ENCODE measurements around the gene MC1R. TPM values are rescaled to one million over a fixed set of nuclear protein-coding genes. Genes with fewer than 3 reads are reported as not detected.
A peak's percentile ranks its signal among the peaks of the same experiment; 100 is the strongest.

The MC1R gene
- total and polyA plus RNA-seq, 2 of the 4 experiments (the other 2 are of a cell fraction), result 3.8 to 9.5 TPM

DNA sequence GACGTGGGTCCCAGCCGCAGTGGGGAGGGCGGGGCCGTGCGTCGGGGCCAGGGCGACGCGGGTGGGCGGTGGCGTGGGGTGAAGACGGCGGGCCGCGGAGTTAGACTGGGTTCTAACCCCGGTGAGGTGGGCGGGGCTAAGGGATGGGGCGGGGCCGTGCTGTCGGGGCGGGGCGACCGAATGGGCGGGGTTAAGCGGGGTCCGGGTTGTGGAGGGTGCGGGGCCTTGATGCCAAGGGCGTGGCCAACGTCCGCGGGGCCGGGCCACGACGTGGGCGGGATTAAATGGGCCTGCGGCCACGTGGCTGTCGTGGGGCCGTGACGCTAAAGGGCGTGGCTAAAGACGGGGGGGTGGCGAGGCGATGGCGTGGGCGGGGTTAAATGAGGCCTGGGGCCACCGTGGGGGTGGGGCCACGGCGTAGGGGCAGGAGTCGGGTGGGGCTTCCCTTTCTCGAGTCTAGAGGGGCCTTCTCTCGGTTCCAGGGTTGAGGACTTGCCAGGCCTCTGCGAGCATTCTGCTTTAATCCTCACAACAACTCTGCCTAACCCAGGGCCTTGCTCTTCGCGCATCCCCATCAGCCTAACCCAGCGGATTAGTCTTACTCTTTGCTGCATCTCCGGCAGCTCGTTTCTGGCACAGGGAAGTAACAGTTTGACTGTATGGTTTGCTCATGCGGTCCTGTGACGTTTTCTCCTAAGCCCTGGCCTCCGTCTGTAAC lies 44.5 kb upstream of the MC1R start:
- Histone ChIP-seq H3K9me3 (ENCODE audit: control insufficient read depth, insufficient read depth, low read length) (no peaks in the 10 kb centered on the region), H3K4me1 (ENCODE audit: control insufficient read depth, insufficient read depth, low read length) (peaks cover 9% of the 10 kb centered on the region), H2BK15ac (ENCODE audit: low read depth, low read length) (no peak overlapping the region), H4K5ac (ENCODE audit: low read depth, low read length) (no peak overlapping the region), H3K9ac (ENCODE audit: low read depth, low read length) (peak overlapping the region; percentile 99), H4K20me1 (ENCODE audit: insufficient read depth, low read length) (peaks cover 50% of the 10 kb centered on the region), H3K4me3 (ENCODE audit: insufficient read depth, low read depth, low read length) (peak overlapping the region; percentile 96), H3K9me1 (ENCODE audit: insufficient read depth, low read length) (peaks cover 4% of the 10 kb centered on the region; the same call in 1 of the 2 replicates), H2AFZ (replicated peaks; ENCODE audit: low read length, poor library complexity) (peak overlapping the region; percentile 84), H3K56ac (ENCODE audit: extremely low read depth, insufficient read depth, low read length) (peak overlapping the region; percentile 50), H3K4me2 (ENCODE audit: low read depth, low read length) (peak overlapping the region; percentile 68), H3K79me1 (ENCODE audit: low read depth in 1 of 2, low read length in 2 of 2) (peaks cover 11 to 52% of the 10 kb centered on the region in 2 experiments), H2BK5ac (ENCODE audit: low read depth, low read length, poor library complexity, severe bottlenecking) (peak overlapping the region; percentile 98), H2AK9ac (replicated peaks; ENCODE audit: low read depth, low read length, poor library complexity) (peak overlapping the region; percentile 89), H3K18ac (ENCODE audit: low read depth, low read length) (no peak overlapping the region), H2BK20ac (ENCODE audit: low read depth, low read length) (no peak overlapping the region), H4K8ac (ENCODE audit: low read depth in 2 of 2, low read length in 2 of 2) (peak overlapping the region; percentile 59 to 100; a peak in 2 of 4 replicates), H3K36me3 (ENCODE audit: control insufficient read depth, insufficient read depth, low read length) (peaks cover 21% of the 10 kb centered on the region), H3K23ac (ENCODE audit: low read depth, low read length) (peak overlapping the region; percentile 93), H3K4ac (ENCODE audit: low read depth, low read length) (peak overlapping the region; percentile 74; the same call in 1 of the 2 replicates), H3K27me3 (ENCODE audit: control insufficient read depth, insufficient read depth, low read length) (no peaks in the 10 kb centered on the region), H3K14ac (replicated peaks; ENCODE audit: low read depth, low read length) (peak overlapping the region; percentile 94), H4K91ac (ENCODE audit: insufficient read depth, low read depth, low read length) (peak overlapping the region; percentile 63; the same call in 1 of the 2 replicates), H3K27ac (ENCODE audit: insufficient read depth, low read length) (peak overlapping the region; percentile 98), H2BK120ac (ENCODE audit: low read depth, low read length) (no peak overlapping the region), H2AK5ac (ENCODE audit: low read depth, low read length) (peak overlapping the region; percentile 89)
- DNase-seq (peak; percentile 95), ATAC-seq (ENCODE audit: low read depth) (peak; percentile 91)
- in situ Hi-C loops (cut with MboI; ENCODE audit: low sequenced_read_pairs) (no loop called here), dilution Hi-C loops (cut with HindIII; ENCODE audit: low sequenced_read_pairs, unreplicated experiment) (no loop called here), intact Hi-C loops (cut with micrococcal nuclease) (no loop called here)
- ChIA-PET POLR2A (ENCODE audit: unreplicated experiment) (no interaction called here), CTCF (interaction anchor here (0.7 kb wide), 1 partner anchor 74 kb away, joined by 3 read pairs; no protein-coding TSS in a partner anchor)
- no TSS peak for BruUV-seq (replicated peaks)
- WGBS, 2 experiments (ENCODE audit: extremely low coverage in 2 of 2, insufficient read length in 1 of 2), result 0% methylated on average over 22 of the region's 61 CpGs; no CpG with 5 or more reads in 1 of the 2 experiments
- TF ChIP-seq, protein P1, sequence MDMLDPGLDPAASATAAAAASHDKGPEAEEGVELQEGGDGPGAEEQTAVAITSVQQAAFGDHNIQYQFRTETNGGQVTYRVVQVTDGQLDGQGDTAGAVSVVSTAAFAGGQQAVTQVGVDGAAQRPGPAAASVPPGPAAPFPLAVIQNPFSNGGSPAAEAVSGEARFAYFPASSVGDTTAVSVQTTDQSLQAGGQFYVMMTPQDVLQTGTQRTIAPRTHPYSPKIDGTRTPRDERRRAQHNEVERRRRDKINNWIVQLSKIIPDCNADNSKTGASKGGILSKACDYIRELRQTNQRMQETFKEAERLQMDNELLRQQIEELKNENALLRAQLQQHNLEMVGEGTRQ (IDR thresholded peaks at IDR 0.05; ENCODE audit: low read depth, low read length), result peak; percentile 92
- no peak for TF ChIP-seq POLR2A (IDR thresholded peaks at IDR 0.05; ENCODE audit: low read depth, low read length)
- peak; percentile 73; the same call in 1 of the 2 replicates for TF ChIP-seq MAZ (IDR thresholded peaks at IDR 0.05; ENCODE audit: borderline replicate concordance, low read depth, low read length)
- no peak for TF ChIP-seq FOS (IDR thresholded peaks at IDR 0.05; ENCODE audit: low read depth, low read length)
- TF ChIP-seq MXI1 (IDR thresholded peaks at IDR 0.05; ENCODE audit: borderline replicate concordance, low read depth, low read length), result peak; percentile 82; the same call in 1 of the 2 replicates
- TF ChIP-seq CTCF (conservative IDR thresholded peaks at IDR 0.05; ENCODE audit: low read depth, low read length), result no peak

Measured in IMR-90 (cell line).